MCF 10A (cell line): ENCODE results near the gene CPA1. TPM values are rescaled to one million over a fixed set of nuclear protein-coding genes. Genes with fewer than 3 reads are reported as not detected.

Source experiments
- BruUV-seq: library from RNA; stranded (reverse); fragments of 400-500 nt; replicated peaks from 2 replicates; lab custom pipeline; 2021; lab: Mats Ljungman, UMichigan
- CTCF ChIA-PET: fragments of 300-600 bp; sonication (Branson Sonifier 250); formaldehyde crosslinking; extraction: SDS; loops from one replicate; lab custom pipeline; 2021; ENCODE audit warnings: antibody characterized with exemption, inconsistent platforms; lab: Yijun Ruan, JAX
- POLR2A ChIA-PET: fragments of 300-600, 350-650 bp; sonication (Branson Sonifier 250); formaldehyde crosslinking; extraction: SDS; loops from one replicate; lab custom pipeline; 2020; ENCODE audit warnings: antibody characterized with exemption, inconsistent platforms; lab: Yijun Ruan, JAX
- DNase-seq: peaks from one replicate; pipeline ENCODE4 v3.0.0-alpha.2; 2018; ENCODE audit not compliant: unreplicated experiment
- H3K27ac Mint-ChIP-seq: one replicate; pipeline ENCODE4 v1.8.0; 2022; ENCODE audit warnings: mild to moderate bottlenecking, low read depth, mixed read lengths; ENCODE audit not compliant: unreplicated experiment
- H3K27me3 Mint-ChIP-seq: one replicate; pipeline ENCODE4 v1.8.0; 2022; ENCODE audit warnings: mixed read lengths; ENCODE audit not compliant: insufficient read depth, unreplicated experiment
- H3K36me3 Mint-ChIP-seq: one replicate; pipeline ENCODE4 v1.8.0; 2022; ENCODE audit warnings: mild to moderate bottlenecking, moderate library complexity, mixed read lengths; ENCODE audit not compliant: insufficient read depth, unreplicated experiment
- H3K4me1 Mint-ChIP-seq: one replicate; pipeline ENCODE4 v1.8.0; 2022; ENCODE audit warnings: mixed read lengths; ENCODE audit not compliant: insufficient read depth, unreplicated experiment
- H3K4me3 Mint-ChIP-seq: one replicate; pipeline ENCODE4 v1.8.0; 2022; ENCODE audit warnings: mild to moderate bottlenecking, moderate library complexity, mixed read lengths; ENCODE audit not compliant: unreplicated experiment
- H3K9me3 Mint-ChIP-seq: one replicate; pipeline ENCODE4 v1.8.0; 2022; ENCODE audit warnings: mixed read lengths; ENCODE audit not compliant: unreplicated experiment
- intact Hi-C: fragments of 100-400 bp; cut with micrococcal nuclease; formaldehyde crosslinking; loops from 2 replicates; pipeline ENCODE4 v1.14.1; 2022
- total RNA-seq: library from RNA; stranded (reverse); gene quantifications from 2 replicates; pipeline ENCODE4 v1.2.3, GENCODE V29; 2022
- TF ChIP-seq, protein P1 (sequence below): fragments of 200-600 bp; IDR thresholded peaks from one replicate; pipeline ENCODE4 v1.8.0; 2022; ENCODE audit warnings: antibody characterized with exemption, mild to moderate bottlenecking; ENCODE audit not compliant: unreplicated experiment

Gene CPA1
- total RNA-seq, 1 experiment from 2014 or later, result not detected

DNA sequence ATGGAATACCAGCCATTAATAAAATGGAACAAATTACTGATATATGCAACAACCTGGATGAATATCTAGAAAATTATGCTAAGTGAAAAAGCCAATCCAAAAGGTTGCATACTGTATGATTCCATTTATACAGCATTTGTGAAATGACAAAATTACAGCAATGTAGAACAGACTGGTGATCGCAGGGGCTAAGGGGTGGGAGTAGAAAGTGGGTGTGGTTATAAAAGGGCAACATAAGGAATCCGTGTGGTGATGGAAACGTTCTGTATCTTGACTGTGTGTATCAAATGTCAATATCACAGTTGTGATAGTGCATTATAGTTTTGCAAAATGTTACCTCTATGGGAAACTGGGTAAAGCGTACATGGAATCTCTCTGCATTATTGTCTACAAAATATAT is 45.5 kb downstream of the CPA1 start:
- intact Hi-C loops, result no loop called here

GRCh38 chr7:130426564-130426963 is 46.3 kb downstream of the CPA1 start:
- CTCF ChIA-PET, result interaction anchor here (0.5 kb wide), 1 partner anchor 253 kb away, joined by 4 read pairs; no protein-coding TSS in a partner anchor
- Mint-ChIP-seq H3K27ac (no peak overlapping the region), H3K4me1 (peaks cover 5% of the 10 kb centered on the region), H3K9me3 (no peaks in the 10 kb centered on the region), H3K27me3 (no peaks in the 10 kb centered on the region), H3K36me3 (peaks cover 10% of the 10 kb centered on the region), H3K4me3 (no peak overlapping the region)
- POLR2A ChIA-PET, result interaction anchor here (3.3 kb wide), 1 partner anchor 14 kb away, joined by 10 read pairs; the partner anchor contains the start of gene CEP41
- intact Hi-C loops, result no loop called here
- TF ChIP-seq, protein P1, sequence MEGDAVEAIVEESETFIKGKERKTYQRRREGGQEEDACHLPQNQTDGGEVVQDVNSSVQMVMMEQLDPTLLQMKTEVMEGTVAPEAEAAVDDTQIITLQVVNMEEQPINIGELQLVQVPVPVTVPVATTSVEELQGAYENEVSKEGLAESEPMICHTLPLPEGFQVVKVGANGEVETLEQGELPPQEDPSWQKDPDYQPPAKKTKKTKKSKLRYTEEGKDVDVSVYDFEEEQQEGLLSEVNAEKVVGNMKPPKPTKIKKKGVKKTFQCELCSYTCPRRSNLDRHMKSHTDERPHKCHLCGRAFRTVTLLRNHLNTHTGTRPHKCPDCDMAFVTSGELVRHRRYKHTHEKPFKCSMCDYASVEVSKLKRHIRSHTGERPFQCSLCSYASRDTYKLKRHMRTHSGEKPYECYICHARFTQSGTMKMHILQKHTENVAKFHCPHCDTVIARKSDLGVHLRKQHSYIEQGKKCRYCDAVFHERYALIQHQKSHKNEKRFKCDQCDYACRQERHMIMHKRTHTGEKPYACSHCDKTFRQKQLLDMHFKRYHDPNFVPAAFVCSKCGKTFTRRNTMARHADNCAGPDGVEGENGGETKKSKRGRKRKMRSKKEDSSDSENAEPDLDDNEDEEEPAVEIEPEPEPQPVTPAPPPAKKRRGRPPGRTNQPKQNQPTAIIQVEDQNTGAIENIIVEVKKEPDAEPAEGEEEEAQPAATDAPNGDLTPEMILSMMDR, result no peak
- no TSS peak for BruUV-seq
- DNase-seq, result no peak

More for the DNA sequence above, 45.5 kb downstream of the CPA1 start:
- H3K36me3 Mint-ChIP-seq, result peaks cover 10% of the 10 kb centered on the region
- H3K9me3 Mint-ChIP-seq, result no peaks in the 10 kb centered on the region
- no TSS peak for BruUV-seq
- H3K4me3 Mint-ChIP-seq, result no peak overlapping the region
- DNase-seq, result no peak
- POLR2A ChIA-PET, result no interaction called here
- H3K27me3 Mint-ChIP-seq, result no peaks in the 10 kb centered on the region
- CTCF ChIA-PET, result no interaction called here
- TF ChIP-seq, protein P1, result no peak
- no peak overlapping the region for H3K27ac Mint-ChIP-seq
- H3K4me1 Mint-ChIP-seq, result peaks cover 10% of the 10 kb centered on the region

DNA sequence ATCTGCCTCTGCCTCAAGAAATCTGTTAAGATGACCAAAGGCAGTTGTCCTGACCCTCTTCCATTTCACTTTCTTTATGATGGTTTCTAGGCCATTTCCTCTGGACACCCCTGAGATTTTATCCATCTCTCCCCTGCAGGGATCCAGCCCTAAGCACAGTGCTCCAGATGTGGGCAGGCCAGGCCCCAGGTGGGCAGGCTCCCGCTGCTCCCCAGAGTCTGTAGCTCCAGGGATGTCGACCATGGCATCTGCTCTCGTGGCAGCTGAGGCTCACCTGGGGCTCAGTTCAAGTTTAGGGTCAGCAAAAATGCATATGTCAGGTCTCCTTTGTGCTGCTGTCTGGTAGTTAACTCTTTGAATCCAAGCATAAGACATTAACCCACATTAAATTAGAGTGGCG is 48.7 kb downstream of the CPA1 start:
- ChIA-PET CTCF (no interaction called here), POLR2A (interaction anchor here (3.3 kb wide), 1 partner anchor 12 kb away, joined by 10 read pairs; the partner anchor contains the start of gene CEP41)
- Mint-ChIP-seq H3K4me3 (no peak overlapping the region), H3K9me3 (no peaks in the 10 kb centered on the region), H3K27ac (no peak overlapping the region), H3K36me3 (peaks cover 10% of the 10 kb centered on the region), H3K27me3 (no peaks in the 10 kb centered on the region), H3K4me1 (no peaks in the 10 kb centered on the region)
- no TSS peak for BruUV-seq
- TF ChIP-seq, protein P1, result no peak
- no peak for DNase-seq
- intact Hi-C loops, result no loop called here

GRCh38 chr7:130430115-130430514 is 49.8 kb downstream of the CPA1 start:
- no peaks in the 10 kb centered on the region for H3K27me3 Mint-ChIP-seq
- peaks cover 10% of the 10 kb centered on the region for H3K36me3 Mint-ChIP-seq
- intact Hi-C loops, result no loop called here
- H3K9me3 Mint-ChIP-seq, result no peaks in the 10 kb centered on the region
- H3K27ac Mint-ChIP-seq, result no peak overlapping the region
- ChIA-PET POLR2A (interaction anchor here (0.6 to 0.9 kb wide), 2 partner anchors 360 to 379 kb away, joined by 3 read pairs; partner anchors contain the start of genes KLHDC10 and ZC3HC1), CTCF (interaction anchor here (0.5 kb wide), 1 partner anchor 71 kb away, joined by 3 read pairs; no protein-coding TSS in a partner anchor)
- H3K4me3 Mint-ChIP-seq, result no peak overlapping the region
- TF ChIP-seq, protein P1, result no peak
- no peak for DNase-seq
- H3K4me1 Mint-ChIP-seq, result no peaks in the 10 kb centered on the region
- BruUV-seq, result no TSS peak
